Spleen (tissue), 11 donors: Measurements from ENCODE around the gene EPN1. TPM values are rescaled to one million over a fixed set of nuclear protein-coding genes. Genes with fewer than 3 reads are reported as not detected.

ENCODE experiments used
- DNase-seq: peaks from one replicate; pipeline ENCODE4 v3.0.0-alpha.2; 2020
- H3K27ac ChIP-seq, 8 donors: fragments of 200-600 bp; sonication (generic) in 7 of 8; 1 replicate in 4 of 8; 2 replicates in 4 of 8; pipeline versions ENCODE4 v1.5.0 to v1.8.0; 2016 to 2021; ENCODE audit warnings: inconsistent platforms in 4 of 8, mild to moderate bottlenecking in 4 of 8, moderate library complexity in 1 of 8
- H3K27me3 ChIP-seq, 7 donors: fragments of 200-600 bp; sonication (generic) in 6 of 7; replicated peaks in 1 of 7; 1 replicate in 4 of 7; 2 replicates in 3 of 7; pipeline versions ENCODE4 v1.5.0 to v1.8.0; 2016 to 2021; ENCODE audit warnings: inconsistent platforms in 3 of 7, mild to moderate bottlenecking in 1 of 7
- H3K36me3 ChIP-seq, 6 donors: fragments of 200-600 bp; sonication (generic) in 5 of 6; 1 replicate in 4 of 6; 2 replicates in 2 of 6; pipeline versions ENCODE4 v1.5.0 to v1.8.0; 2016 to 2021; ENCODE audit warnings: inconsistent platforms in 2 of 6
- H3K4me1 ChIP-seq, 6 donors: fragments of 200-600 bp; sonication (generic) in 5 of 6; 1 replicate in 3 of 6; 2 replicates in 3 of 6; pipeline versions ENCODE4 v1.5.0 to v1.8.0; 2016 to 2021; ENCODE audit warnings: inconsistent platforms in 3 of 6
- H3K4me3 ChIP-seq, 8 donors: fragments of 200-600 bp; sonication (generic) in 7 of 8; 1 replicate in 4 of 8; 2 replicates in 4 of 8; pipeline versions ENCODE4 v1.5.0 to v1.8.0; 2016 to 2021; ENCODE audit warnings: inconsistent platforms in 4 of 8, mild to moderate bottlenecking in 4 of 8, moderate library complexity in 2 of 8
- H3K9me3 ChIP-seq, 8 donors: fragments of 200-600 bp; sonication (generic) in 7 of 8; 1 replicate in 4 of 8; 2 replicates in 4 of 8; pipeline versions ENCODE4 v1.5.0 to v1.8.0; 2016 to 2021; ENCODE audit warnings: inconsistent platforms in 4 of 8
- POLR2A ChIP-seq, 3 donors: fragments of 450-650 bp; IDR thresholded peaks; one replicate each; pipeline ENCODE4 v1.5.1; 2017; ENCODE audit warnings: antibody characterized with exemption in 3 of 3, mild to moderate bottlenecking in 1 of 3
- POLR2AphosphoS5 ChIP-seq, 3 donors: sonication (generic); formaldehyde crosslinking; IDR thresholded peaks; one replicate each; pipeline ENCODE4 v1.5.1; 2017; ENCODE audit warnings: antibody characterized with exemption in 3 of 3
- whole genome bisulfite sequencing, 5 donors: extraction: QIAGEN DNeasy Blood & Tissue Kit in 3 of 5; methylation state at CpG; one replicate each; pipeline versions ENCODE4 v1.1.5 to v1.1.7; 2013 to 2018; 5-methylcytosine and 5-hydroxymethylcytosine counted together
- intact Hi-C: fragments of 100-400 bp; cut with DNase I; formaldehyde crosslinking; loops from one replicate; pipeline ENCODE4 v1.15.0; 2023; ENCODE audit warnings: low total_unique reads
- polyA plus RNA-seq, 3 donors: library from polyadenylated mRNA; stranded (reverse); fragments of 200-250 nt; gene quantifications; one replicate each; pipeline ENCODE4 v1.2.1, GENCODE V29; 2013
- total RNA-seq, 7 donors: library from RNA; depleted of rRNA in 3 of 7; stranded (reverse); fragments of >200 nt in 3 of 7; fragmentation: NEBNext Ultra II Directional in 4 of 7; extraction: Animal tissue kit (Norgen Biotek cat#: 25700) in 4 of 7; gene quantifications; one replicate each; pipeline versions ENCODE4 v1.1.0 to v1.2.1, GENCODE V29; 2016 to 2021
- TF ChIP-seq, protein P1 (sequence below), 11 experiments: fragments of 200-600 bp in 7 of 11; fragments of 450-650 bp in 4 of 11; sonication (generic) in 4 of 11; IDR thresholded peaks in 8 of 11; conservative IDR thresholded peaks in 3 of 11; 1 replicate in 7 of 11; 2 replicates in 4 of 11; pipeline versions ENCODE4 v1.4.0 to v1.8.0; 2016 to 2021; ENCODE audit warnings: antibody characterized with exemption in 11 of 11, inconsistent platforms in 4 of 11, mild to moderate bottlenecking in 1 of 11
- donor health status: healthy with polysubstance abuse.
- donor health status: DM: no; HTN: no; CAD: no; lungs with moderate emphysema.
- donor health status: DM: no; HTN: no; CAD: no.
- donor health status: Bipolar disorder and iron deficiency.
- donor health status: healthy.
- donor health status: DM: no; HTN: no; CAD: no.
- donor health status: DM: yes; HTN: yes; CAD: no.

EPN1 gene
- total and polyA plus RNA-seq, 10 donors = 36.8 to 166 (median 113) TPM

DNA sequence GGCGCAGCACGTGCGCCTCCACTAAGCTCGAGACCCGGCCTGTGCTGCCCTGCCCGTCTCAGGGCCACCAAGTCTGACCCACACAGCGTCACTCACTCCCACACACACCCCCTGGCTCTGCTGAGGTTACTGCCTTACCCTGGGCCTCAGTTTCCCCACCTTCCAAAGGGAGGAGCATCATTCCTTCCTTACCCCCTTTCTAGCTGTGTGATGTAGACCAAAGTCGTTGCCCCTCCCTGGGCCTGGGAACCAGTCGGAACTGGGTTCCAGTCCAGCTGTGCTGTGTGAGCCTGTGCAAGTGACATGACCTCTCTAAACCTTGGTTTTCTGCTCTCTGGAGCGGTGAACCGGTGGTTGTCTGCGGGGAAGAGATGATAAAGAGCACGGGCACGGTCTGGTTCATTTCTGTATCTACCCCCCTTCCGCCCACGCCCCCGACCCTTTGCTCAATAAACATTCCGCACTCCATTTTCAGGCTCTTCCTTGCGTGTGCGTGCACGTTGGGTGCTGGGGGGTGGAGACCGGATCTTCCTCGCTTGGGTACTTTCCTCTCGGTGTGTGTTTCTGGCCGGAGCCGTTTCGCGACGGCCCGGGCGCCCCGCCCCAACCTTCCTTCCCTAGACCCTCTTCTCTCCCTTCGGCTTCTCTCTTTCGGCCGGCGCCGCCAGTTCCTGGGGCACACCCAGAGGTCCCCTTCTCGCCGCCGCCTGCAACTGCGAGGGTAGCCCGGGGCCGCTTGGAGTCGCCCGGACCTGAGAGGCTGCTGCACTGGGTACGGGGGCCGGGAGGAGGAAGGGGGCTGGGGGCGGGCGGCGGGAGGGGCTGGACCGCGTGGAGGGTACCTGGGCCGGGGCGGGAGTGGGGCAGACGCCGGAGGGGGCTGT, 31.8 kb upstream of the EPN1 start, which contains the start of gene ZNF581:
Gene ZNF581, plus strand, starts transcription at position 647 of the 884 bp plus-strand sequence. CDS start 923 bp downstream, outside the sequence.
- TF ChIP-seq, protein P1, sequence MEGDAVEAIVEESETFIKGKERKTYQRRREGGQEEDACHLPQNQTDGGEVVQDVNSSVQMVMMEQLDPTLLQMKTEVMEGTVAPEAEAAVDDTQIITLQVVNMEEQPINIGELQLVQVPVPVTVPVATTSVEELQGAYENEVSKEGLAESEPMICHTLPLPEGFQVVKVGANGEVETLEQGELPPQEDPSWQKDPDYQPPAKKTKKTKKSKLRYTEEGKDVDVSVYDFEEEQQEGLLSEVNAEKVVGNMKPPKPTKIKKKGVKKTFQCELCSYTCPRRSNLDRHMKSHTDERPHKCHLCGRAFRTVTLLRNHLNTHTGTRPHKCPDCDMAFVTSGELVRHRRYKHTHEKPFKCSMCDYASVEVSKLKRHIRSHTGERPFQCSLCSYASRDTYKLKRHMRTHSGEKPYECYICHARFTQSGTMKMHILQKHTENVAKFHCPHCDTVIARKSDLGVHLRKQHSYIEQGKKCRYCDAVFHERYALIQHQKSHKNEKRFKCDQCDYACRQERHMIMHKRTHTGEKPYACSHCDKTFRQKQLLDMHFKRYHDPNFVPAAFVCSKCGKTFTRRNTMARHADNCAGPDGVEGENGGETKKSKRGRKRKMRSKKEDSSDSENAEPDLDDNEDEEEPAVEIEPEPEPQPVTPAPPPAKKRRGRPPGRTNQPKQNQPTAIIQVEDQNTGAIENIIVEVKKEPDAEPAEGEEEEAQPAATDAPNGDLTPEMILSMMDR (IDR thresholded peaks at IDR 0.05 in 8 of 11, conservative IDR thresholded peaks at IDR 0.05 in 3 of 11) = peak in 1 of 11 experiments; percentile 10
- TF ChIP-seq POLR2AphosphoS5 (IDR thresholded peaks at IDR 0.05) (peak; percentile 82 to 87 (median 85)), POLR2A (IDR thresholded peaks at IDR 0.05) (peak in 1 of 3 donors; percentile 36)

DNA sequence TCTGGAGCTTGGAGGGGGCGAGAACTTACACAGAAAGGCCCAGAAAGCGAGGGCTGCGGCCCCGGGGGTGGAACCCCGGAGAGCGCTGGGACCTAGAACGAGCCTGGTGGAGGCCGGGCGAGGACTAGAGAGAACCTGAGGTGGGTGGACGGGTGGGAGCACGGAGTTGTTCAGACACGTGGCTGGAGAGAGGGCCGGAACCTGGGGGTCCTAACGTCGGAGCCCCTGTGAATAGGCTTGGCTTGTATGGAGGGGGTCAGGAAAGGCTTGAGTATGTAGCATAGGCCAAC, 31.2 kb upstream of the EPN1 start:
- Histone ChIP-seq H3K9me3 (no peaks in the 10 kb centered on the region), H3K4me3 (peak overlapping the region; percentile 61 to 96 (median 78)), H3K27ac (peak overlapping the region; percentile 88 to 94 (median 92)), H3K4me1 (peaks cover 38 to 100% (median 89%) of the 10 kb centered on the region in 6 donors), H3K27me3 (peaks cover 0 to 21% (median 0%) of the 10 kb centered on the region in 7 donors), H3K36me3 (peaks cover 0 to 18% (median 13%) of the 10 kb centered on the region in 6 donors)
- 0 to 2% (median 1%) methylated on average over 14 to 15 of the region's 15 CpGs for WGBS, 5 donors
- no peak for DNase-seq
- no peak for TF ChIP-seq POLR2A (IDR thresholded peaks at IDR 0.05)
- no peak for TF ChIP-seq POLR2AphosphoS5 (IDR thresholded peaks at IDR 0.05)
- TF ChIP-seq, protein P1 (IDR thresholded peaks at IDR 0.05 in 8 of 11, conservative IDR thresholded peaks at IDR 0.05 in 3 of 11) = no peak
- intact Hi-C loops = no loop called here

More for the DNA sequence above, 31.8 kb upstream of the EPN1 start, which contains the start of gene ZNF581:
- Histone ChIP-seq H3K27ac (peak within 1 kb of the TSS; percentile 88 to 94 (median 92)), H3K9me3 (no peaks in the 10 kb centered on the region), H3K4me1 (peaks cover 33 to 100% (median 86%) of the 10 kb centered on the region in 6 donors), H3K36me3 (peaks cover 0 to 23% (median 15%) of the 10 kb centered on the region in 6 donors), H3K27me3 (peaks cover 0 to 16% (median 0%) of the 10 kb centered on the region in 7 donors), H3K4me3 (peak within 1 kb of the TSS; percentile 61 to 96 (median 78))
- intact Hi-C loops = no loop called here
- WGBS, 5 donors = 0 to 3% (median 2%) methylated on average over 25 to 56 of the region's 56 CpGs
- DNase-seq = peak; percentile 94

DNA sequence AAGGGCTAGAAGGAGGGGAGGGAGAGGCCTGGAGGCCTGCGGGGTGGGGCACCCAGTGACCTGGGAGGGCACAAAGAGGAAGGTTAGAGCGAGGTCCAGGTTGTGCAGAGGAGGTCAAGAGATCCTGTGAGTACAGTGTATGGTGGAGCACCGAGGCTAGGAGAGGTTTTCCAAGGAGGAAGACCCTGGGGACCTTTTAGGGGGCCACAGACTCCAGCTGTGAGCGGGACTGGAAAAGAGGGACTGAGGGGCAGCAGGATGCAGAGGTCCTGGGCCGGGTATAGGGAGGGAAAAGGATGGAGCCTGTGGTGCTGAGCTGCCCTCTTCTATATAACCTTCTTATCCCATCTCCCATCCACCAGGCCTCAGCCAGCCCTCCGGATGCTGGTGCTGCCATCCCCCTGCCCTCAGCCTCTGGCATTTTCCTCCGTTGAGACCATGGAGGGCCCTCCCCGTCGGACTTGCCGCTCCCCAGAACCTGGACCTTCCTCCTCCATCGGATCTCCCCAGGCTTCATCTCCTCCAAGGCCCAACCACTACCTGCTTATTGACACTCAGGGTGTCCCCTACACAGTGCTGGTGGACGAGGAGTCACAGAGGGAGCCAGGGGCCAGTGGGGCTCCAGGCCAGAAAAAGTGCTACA, 30.7 kb upstream of the EPN1 start:
- Histone ChIP-seq H3K9me3 (no peaks in the 10 kb centered on the region), H3K4me3 (peak overlapping the region; percentile 61 to 96 (median 78)), H3K27me3 (peaks cover 0 to 21% (median 0%) of the 10 kb centered on the region in 7 donors), H3K36me3 (peaks cover 0 to 18% (median 13%) of the 10 kb centered on the region in 6 donors), H3K4me1 (peaks cover 43 to 100% (median 90%) of the 10 kb centered on the region in 6 donors), H3K27ac (peak overlapping the region in 7 of 8 donors; percentile 88 to 94 (median 92))
- intact Hi-C loops = no loop called here
- TF ChIP-seq POLR2AphosphoS5 (IDR thresholded peaks at IDR 0.05) = no peak
- no peak for TF ChIP-seq POLR2A (IDR thresholded peaks at IDR 0.05)
- TF ChIP-seq, protein P1 (IDR thresholded peaks at IDR 0.05 in 8 of 11, conservative IDR thresholded peaks at IDR 0.05 in 3 of 11) = no peak
- DNase-seq = no peak
- 49 to 65% (median 53%) methylated on average over 12 of the region's 12 CpGs for WGBS, 5 donors
